Measurements from ENCODE around the gene CEP89.
"Not testable (repeated sequence)": the region's sequence is repeated elsewhere in the genome, so short reads cannot be mapped to it uniquely, and the experiment has no call there.

CEP89 gene

DNA sequence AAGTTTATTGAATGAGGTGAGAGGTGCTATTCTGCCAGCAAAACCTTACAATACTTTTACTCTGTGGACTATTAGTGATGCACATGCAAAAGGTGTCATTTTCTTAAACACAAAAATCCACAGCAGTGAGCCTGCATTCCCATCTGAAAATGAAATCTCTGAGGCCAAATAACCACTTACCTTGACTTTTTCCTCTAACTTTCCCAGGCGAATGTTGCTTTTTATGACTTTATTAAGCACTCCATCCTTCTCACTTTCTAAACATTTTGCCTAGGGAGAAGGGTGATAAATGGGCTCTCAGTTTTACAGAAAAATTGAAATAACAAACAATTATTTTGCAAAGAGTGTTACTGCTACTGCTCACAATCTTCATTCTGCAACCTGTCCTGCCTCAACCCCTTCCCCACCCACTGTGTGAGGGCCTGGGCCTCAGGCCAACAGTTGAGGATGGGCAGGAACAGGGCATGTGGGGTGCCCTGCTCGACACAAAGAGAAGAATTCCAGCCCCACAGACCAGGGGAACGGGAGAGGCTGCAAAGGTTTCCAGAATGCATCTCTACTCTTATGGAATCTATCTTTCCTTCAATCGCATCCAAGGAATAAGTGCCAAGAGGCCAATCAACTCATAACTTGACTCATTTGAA, 84.1 kb downstream of the CEP89 start:
- Histone ChIP-seq H3K4me2 (ENCODE audit: low read depth, low read length, poor library complexity, severe bottlenecking) (no peak overlapping the region), H3K79me2 (ENCODE audit: insufficient read depth, low read length) (no peaks in the 10 kb centered on the region), H4K20me1 (ENCODE audit: insufficient read depth, low read length, poor library complexity, severe bottlenecking) (no peaks in the 10 kb centered on the region), H2AFZ (ENCODE audit: low read length) (no peak overlapping the region), H3K9ac (ENCODE audit: low read depth, low read length, poor library complexity, severe bottlenecking) (no peak overlapping the region), H3K36me3 (ENCODE audit: insufficient read depth, low read length) (no peaks in the 10 kb centered on the region), H3K9me3 (ENCODE audit: insufficient read depth, low read depth, low read length) (peaks cover 5% of the 10 kb centered on the region; the same call in 1 of the 2 replicates), H3K4me1 (ENCODE audit: insufficient read depth, low read length, poor library complexity, severe bottlenecking) (no peaks in the 10 kb centered on the region), H3K27me3 (ENCODE audit: insufficient read depth, low read length, poor library complexity, severe bottlenecking) (no peaks in the 10 kb centered on the region), H3F3A (ENCODE audit: low read depth) (no peaks in the 10 kb centered on the region), H3K4me3 (ENCODE audit: low read length, poor library complexity, severe bottlenecking) (no peak overlapping the region), H3K9me2 (replicated peaks; ENCODE audit: low read depth, low read length) (no peaks in the 10 kb centered on the region)
- TF ChIP-seq EZH2phosphoT487 (IDR thresholded peaks at IDR 0.05; ENCODE audit: borderline replicate concordance), result no peak
- TF ChIP-seq, protein P1, sequence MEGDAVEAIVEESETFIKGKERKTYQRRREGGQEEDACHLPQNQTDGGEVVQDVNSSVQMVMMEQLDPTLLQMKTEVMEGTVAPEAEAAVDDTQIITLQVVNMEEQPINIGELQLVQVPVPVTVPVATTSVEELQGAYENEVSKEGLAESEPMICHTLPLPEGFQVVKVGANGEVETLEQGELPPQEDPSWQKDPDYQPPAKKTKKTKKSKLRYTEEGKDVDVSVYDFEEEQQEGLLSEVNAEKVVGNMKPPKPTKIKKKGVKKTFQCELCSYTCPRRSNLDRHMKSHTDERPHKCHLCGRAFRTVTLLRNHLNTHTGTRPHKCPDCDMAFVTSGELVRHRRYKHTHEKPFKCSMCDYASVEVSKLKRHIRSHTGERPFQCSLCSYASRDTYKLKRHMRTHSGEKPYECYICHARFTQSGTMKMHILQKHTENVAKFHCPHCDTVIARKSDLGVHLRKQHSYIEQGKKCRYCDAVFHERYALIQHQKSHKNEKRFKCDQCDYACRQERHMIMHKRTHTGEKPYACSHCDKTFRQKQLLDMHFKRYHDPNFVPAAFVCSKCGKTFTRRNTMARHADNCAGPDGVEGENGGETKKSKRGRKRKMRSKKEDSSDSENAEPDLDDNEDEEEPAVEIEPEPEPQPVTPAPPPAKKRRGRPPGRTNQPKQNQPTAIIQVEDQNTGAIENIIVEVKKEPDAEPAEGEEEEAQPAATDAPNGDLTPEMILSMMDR (conservative IDR thresholded peaks at IDR 0.05; ENCODE audit: low read length), result no peak

DNA sequence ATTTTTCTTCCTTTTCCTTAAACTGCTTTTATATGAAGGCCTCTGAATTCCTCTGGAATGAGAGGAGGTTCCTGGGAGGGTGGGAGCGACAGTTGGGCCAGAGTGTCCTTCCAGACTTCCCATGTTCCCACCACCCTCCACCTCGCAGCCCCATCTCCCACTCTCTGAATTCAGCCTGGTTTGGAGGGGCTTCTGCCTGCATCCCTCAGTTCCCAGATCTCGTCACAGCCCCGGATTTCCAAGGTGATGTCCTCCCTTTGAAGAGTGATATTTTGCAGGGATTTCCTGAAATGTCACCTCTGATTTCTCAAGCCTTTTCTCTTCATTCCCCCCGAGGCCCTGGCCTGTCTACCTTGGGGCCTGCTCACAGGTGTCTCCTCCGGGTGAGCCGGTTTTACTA, 85.5 kb downstream of the CEP89 start:
- H3K36me3 ChIP-seq (ENCODE audit: insufficient read depth, low read length), result no peaks in the 10 kb centered on the region
- H2AFZ ChIP-seq (ENCODE audit: low read length), result no peak overlapping the region
- H3K9me3 ChIP-seq (ENCODE audit: insufficient read depth, low read depth, low read length), result no peaks in the 10 kb centered on the region
- H3K4me2 ChIP-seq (ENCODE audit: low read depth, low read length, poor library complexity, severe bottlenecking), result no peak overlapping the region
- no peaks in the 10 kb centered on the region for H3K4me1 ChIP-seq (ENCODE audit: insufficient read depth, low read length, poor library complexity, severe bottlenecking)
- H3K4me3 ChIP-seq (ENCODE audit: low read length, poor library complexity, severe bottlenecking), result no peak overlapping the region
- H3F3A ChIP-seq (ENCODE audit: low read depth), result no peaks in the 10 kb centered on the region
- H3K9ac ChIP-seq (ENCODE audit: low read depth, low read length, poor library complexity, severe bottlenecking), result no peak overlapping the region
- no peaks in the 10 kb centered on the region for H3K79me2 ChIP-seq (ENCODE audit: insufficient read depth, low read length)
- no peaks in the 10 kb centered on the region for H3K9me2 ChIP-seq (replicated peaks; ENCODE audit: low read depth, low read length)
- TF ChIP-seq EZH2phosphoT487 (IDR thresholded peaks at IDR 0.05; ENCODE audit: borderline replicate concordance), result no peak
- TF ChIP-seq, protein P1 (conservative IDR thresholded peaks at IDR 0.05; ENCODE audit: low read length), result no peak
- no peaks in the 10 kb centered on the region for H3K27me3 ChIP-seq (ENCODE audit: insufficient read depth, low read length, poor library complexity, severe bottlenecking)
- H4K20me1 ChIP-seq (ENCODE audit: insufficient read depth, low read length, poor library complexity, severe bottlenecking), result no peaks in the 10 kb centered on the region

DNA sequence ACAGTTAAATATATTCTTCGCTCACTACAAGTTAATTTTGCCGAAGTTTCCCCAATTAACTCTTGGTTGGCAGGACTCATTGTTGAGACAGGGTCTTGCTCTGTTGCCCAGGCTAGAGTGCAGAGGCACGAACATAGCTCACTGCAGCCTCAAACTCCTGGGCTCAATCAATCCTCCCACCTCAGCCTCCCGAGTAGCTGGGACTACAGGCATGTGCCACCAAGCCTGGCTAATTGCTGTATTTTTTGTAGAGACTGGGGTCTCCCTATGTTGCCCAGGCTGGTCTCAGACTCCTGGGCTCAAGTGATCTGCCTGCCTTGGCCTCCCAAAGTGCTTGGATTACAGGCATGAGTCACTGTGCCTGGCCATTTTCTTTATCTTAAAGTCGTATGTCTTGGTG, 86.5 kb downstream of the CEP89 start:
- H3F3A ChIP-seq (ENCODE audit: low read depth); H3K79me2 ChIP-seq (ENCODE audit: insufficient read depth, low read length); H2AFZ ChIP-seq (ENCODE audit: low read length); H3K4me3 ChIP-seq (ENCODE audit: low read length, poor library complexity, severe bottlenecking); H3K27me3 ChIP-seq (ENCODE audit: insufficient read depth, low read length, poor library complexity, severe bottlenecking); H3K9me2 ChIP-seq (replicated peaks; ENCODE audit: low read depth, low read length); H3K4me2 ChIP-seq (ENCODE audit: low read depth, low read length, poor library complexity, severe bottlenecking); H3K4me1 ChIP-seq (ENCODE audit: insufficient read depth, low read length, poor library complexity, severe bottlenecking); H3K36me3 ChIP-seq (ENCODE audit: insufficient read depth, low read length); H4K20me1 ChIP-seq (ENCODE audit: insufficient read depth, low read length, poor library complexity, severe bottlenecking); H3K9ac ChIP-seq (ENCODE audit: low read depth, low read length, poor library complexity, severe bottlenecking); H3K9me3 ChIP-seq (ENCODE audit: insufficient read depth, low read depth, low read length): not testable (repeated sequence)

DNA sequence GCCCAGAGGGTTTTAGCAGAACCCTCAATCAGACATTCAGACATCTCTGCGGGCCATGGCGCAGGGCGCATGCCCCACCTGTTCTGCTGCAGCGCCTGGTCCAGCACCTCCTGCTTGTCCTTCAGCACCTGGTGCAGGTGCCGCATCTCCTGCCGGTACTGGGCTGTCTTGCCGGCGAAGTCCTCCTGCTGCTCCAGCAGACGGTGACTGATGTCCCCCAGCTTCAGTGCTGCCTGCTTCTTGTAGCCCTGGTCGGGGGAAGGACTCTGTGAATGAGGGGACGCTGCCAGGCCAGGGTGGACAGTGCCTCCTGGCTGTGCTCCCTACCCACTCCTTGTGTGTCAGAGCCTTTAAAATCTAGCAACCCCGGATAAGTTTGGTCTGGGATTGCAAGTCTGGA, 90.0 kb downstream of the CEP89 start:
- Histone ChIP-seq H4K20me1 (ENCODE audit: insufficient read depth, low read length, poor library complexity, severe bottlenecking) (no peaks in the 10 kb centered on the region), H3K27me3 (ENCODE audit: insufficient read depth, low read length, poor library complexity, severe bottlenecking) (no peaks in the 10 kb centered on the region), H3K4me1 (ENCODE audit: insufficient read depth, low read length, poor library complexity, severe bottlenecking) (no peaks in the 10 kb centered on the region), H3K4me3 (ENCODE audit: low read length, poor library complexity, severe bottlenecking) (no peak overlapping the region), H3K4me2 (ENCODE audit: low read depth, low read length, poor library complexity, severe bottlenecking) (no peak overlapping the region), H3K9me2 (replicated peaks; ENCODE audit: low read depth, low read length) (no peaks in the 10 kb centered on the region), H2AFZ (ENCODE audit: low read length) (no peak overlapping the region), H3K9ac (ENCODE audit: low read depth, low read length, poor library complexity, severe bottlenecking) (no peak overlapping the region), H3K36me3 (ENCODE audit: insufficient read depth, low read length) (no peaks in the 10 kb centered on the region), H3F3A (ENCODE audit: low read depth) (no peaks in the 10 kb centered on the region), H3K79me2 (ENCODE audit: insufficient read depth, low read length) (no peaks in the 10 kb centered on the region), H3K9me3 (ENCODE audit: insufficient read depth, low read depth, low read length) (no peaks in the 10 kb centered on the region)
- TF ChIP-seq EZH2phosphoT487 (IDR thresholded peaks at IDR 0.05; ENCODE audit: borderline replicate concordance), result no peak
- TF ChIP-seq, protein P1 (conservative IDR thresholded peaks at IDR 0.05; ENCODE audit: low read length), result no peak
